Activated T-helper 17 cell treated with anti-CD3 and anti-CD28 coated beads, Interleukin-2, amount 50 U/mL, for 72 hours (primary cell): Measurements from ENCODE around the gene NMRK2. TPM values are rescaled to one million over a fixed set of nuclear protein-coding genes. Genes with fewer than 3 reads are reported as not detected.
"Not testable (repeated sequence)": the region's sequence is repeated elsewhere in the genome, so short reads cannot be mapped to it uniquely, and the experiment has no call there.

Experiments
- ATAC-seq: fragments of 150-1000 bp; cut with Tn5 transposase; replicated peaks from 2 replicates; pipeline ENCODE4 v1.10.0; 2021; ENCODE audit warnings: mild to moderate bottlenecking, moderate library complexity
- H3K27ac Mint-ChIP-seq: one replicate; pipeline ENCODE4 v1.8.0; 2022; ENCODE audit warnings: mixed read lengths
- H3K27me3 Mint-ChIP-seq: one replicate; pipeline ENCODE4 v1.8.0; 2022; ENCODE audit warnings: mixed read lengths
- H3K36me3 Mint-ChIP-seq: one replicate; pipeline ENCODE4 v1.8.0; 2022; ENCODE audit warnings: low read depth, mild to moderate bottlenecking, mixed read lengths
- H3K4me1 Mint-ChIP-seq: one replicate; pipeline ENCODE4 v1.8.0; 2022; ENCODE audit warnings: mixed read lengths
- H3K4me3 Mint-ChIP-seq: one replicate; pipeline ENCODE4 v1.8.0; 2022; ENCODE audit warnings: mild to moderate bottlenecking, mixed read lengths
- H3K9me3 Mint-ChIP-seq: one replicate; pipeline ENCODE4 v1.8.0; 2022; ENCODE audit warnings: mixed read lengths
- total RNA-seq, 2 donors: library from RNA; stranded (reverse); gene quantifications; one replicate each; pipeline ENCODE4 v1.2.3, GENCODE V29; 2022

Gene NMRK2
- total RNA-seq, 2 donors from 2014 or later = not detected

- Mint-ChIP-seq H3K9me3 (no peaks in the 10 kb centered on the region), H3K27ac (no peak overlapping the region), H3K36me3 (no peaks in the 10 kb centered on the region), H3K27me3 (no peaks in the 10 kb centered on the region), H3K4me3 (no peak overlapping the region), H3K4me1 (no peaks in the 10 kb centered on the region)
- ATAC-seq = no peak
Measured at GRCh38 chr19:3949997-3950859, 17.4 kb downstream of the NMRK2 start.

- no peaks in the 10 kb centered on the region for H3K9me3 Mint-ChIP-seq
- H3K27me3 Mint-ChIP-seq = no peaks in the 10 kb centered on the region
- H3K4me1 Mint-ChIP-seq = no peaks in the 10 kb centered on the region
- H3K36me3 Mint-ChIP-seq = no peaks in the 10 kb centered on the region
- H3K27ac Mint-ChIP-seq = no peak overlapping the region
- no peak for ATAC-seq
- H3K4me3 Mint-ChIP-seq = no peak overlapping the region
Measured at GRCh38 chr19:3950871-3951861, 18.3 kb downstream of the NMRK2 start.

GRCh38 chr19:3952755-3953276 lies 19.9 kb downstream of the NMRK2 start:
- H3K9me3 Mint-ChIP-seq, ATAC-seq, H3K27me3 Mint-ChIP-seq, H3K4me1 Mint-ChIP-seq, H3K27ac Mint-ChIP-seq, H3K4me3 Mint-ChIP-seq: not testable (repeated sequence)
- H3K36me3 Mint-ChIP-seq = peaks cover 10% of the 10 kb centered on the region

GRCh38 chr19:3954107-3954506 lies 21.2 kb downstream of the NMRK2 start:
- no peak for ATAC-seq
- Mint-ChIP-seq H3K4me3 (no peak overlapping the region), H3K4me1 (no peaks in the 10 kb centered on the region), H3K27me3 (no peaks in the 10 kb centered on the region), H3K27ac (no peak overlapping the region), H3K36me3 (peaks cover 10% of the 10 kb centered on the region), H3K9me3 (no peaks in the 10 kb centered on the region)

- H3K27me3 Mint-ChIP-seq, H3K27ac Mint-ChIP-seq, H3K4me1 Mint-ChIP-seq, H3K9me3 Mint-ChIP-seq, H3K4me3 Mint-ChIP-seq, ATAC-seq: not testable (repeated sequence)
- peaks cover 21% of the 10 kb centered on the region for H3K36me3 Mint-ChIP-seq
Measured at GRCh38 chr19:3955276-3955675, 22.4 kb downstream of the NMRK2 start.

GRCh38 chr19:3955688-3956087 lies 22.8 kb downstream of the NMRK2 start:
- Mint-ChIP-seq H3K4me3 (no peak overlapping the region), H3K27me3 (no peaks in the 10 kb centered on the region), H3K27ac (no peak overlapping the region), H3K4me1 (no peaks in the 10 kb centered on the region), H3K36me3 (peaks cover 25% of the 10 kb centered on the region), H3K9me3 (no peaks in the 10 kb centered on the region)
- no peak for ATAC-seq

GRCh38 chr19:3958836-3959765 lies 26.2 kb downstream of the NMRK2 start:
- Mint-ChIP-seq H3K27me3 (no peaks in the 10 kb centered on the region), H3K27ac (no peak overlapping the region), H3K36me3 (peaks cover 57% of the 10 kb centered on the region), H3K4me1 (no peaks in the 10 kb centered on the region), H3K4me3 (no peak overlapping the region), H3K9me3 (no peaks in the 10 kb centered on the region)
- ATAC-seq = no peak

GRCh38 chr19:3959766-3960131 lies 26.9 kb downstream of the NMRK2 start:
- H3K4me3 Mint-ChIP-seq = no peak overlapping the region
- H3K4me1 Mint-ChIP-seq = no peaks in the 10 kb centered on the region
- no peak for ATAC-seq

GRCh38 chr19:3961007-3961406 lies 28.1 kb downstream of the NMRK2 start:
- Mint-ChIP-seq H3K36me3 (peaks cover 73% of the 10 kb centered on the region), H3K27ac (no peak overlapping the region), H3K4me1 (no peaks in the 10 kb centered on the region), H3K27me3 (no peaks in the 10 kb centered on the region), H3K9me3 (no peaks in the 10 kb centered on the region), H3K4me3 (no peak overlapping the region)
- no peak for ATAC-seq

More at GRCh38 chr19:3959766-3960131, 26.9 kb downstream of the NMRK2 start:
- H3K27me3 Mint-ChIP-seq = no peaks in the 10 kb centered on the region
- H3K36me3 Mint-ChIP-seq = peaks cover 60% of the 10 kb centered on the region
- no peak overlapping the region for H3K27ac Mint-ChIP-seq
- no peaks in the 10 kb centered on the region for H3K9me3 Mint-ChIP-seq

GRCh38 chr19:3963458-3964255 lies 30.8 kb downstream of the NMRK2 start:
- Mint-ChIP-seq H3K9me3 (no peaks in the 10 kb centered on the region), H3K27me3 (no peaks in the 10 kb centered on the region), H3K27ac (no peak overlapping the region), H3K4me1 (no peaks in the 10 kb centered on the region), H3K36me3 (peaks cover 84% of the 10 kb centered on the region), H3K4me3 (no peak overlapping the region)
- no peak for ATAC-seq

- H3K27ac Mint-ChIP-seq = no peak overlapping the region
- no peaks in the 10 kb centered on the region for H3K27me3 Mint-ChIP-seq
- no peak for ATAC-seq
- peaks cover 2% of the 10 kb centered on the region for H3K4me1 Mint-ChIP-seq
- H3K9me3 Mint-ChIP-seq = no peaks in the 10 kb centered on the region
- H3K36me3 Mint-ChIP-seq = peaks cover 89% of the 10 kb centered on the region
- H3K4me3 Mint-ChIP-seq = no peak overlapping the region
Measured at GRCh38 chr19:3964256-3965194, 31.7 kb downstream of the NMRK2 start.
